Gastrocnemius medialis (tissue), 4 donors: ENCODE measurements around the gene SLC35D2.

ENCODE experiments used
- POLR2A ChIP-seq, 2 donors: fragments of 450-650 bp; IDR thresholded peaks; one replicate each; pipeline ENCODE4 v1.6.1; 2017; ENCODE audit warnings: antibody characterized with exemption in 2 of 2, mild to moderate bottlenecking in 2 of 2, moderate library complexity in 2 of 2
- TF ChIP-seq, protein P1 (sequence below), 5 experiments: fragments of 450-650 bp in 3 of 5; fragments of 200-600 bp in 2 of 5; sonication (generic) in 2 of 5; IDR thresholded peaks in 4 of 5; conservative IDR thresholded peaks in 1 of 5; 1 replicate in 4 of 5; 2 replicates in 1 of 5; pipeline ENCODE4 v1.5.1; 2016 to 2019; ENCODE audit warnings: antibody characterized with exemption in 5 of 5, mild to moderate bottlenecking in 3 of 5, moderate library complexity in 3 of 5

DNA sequence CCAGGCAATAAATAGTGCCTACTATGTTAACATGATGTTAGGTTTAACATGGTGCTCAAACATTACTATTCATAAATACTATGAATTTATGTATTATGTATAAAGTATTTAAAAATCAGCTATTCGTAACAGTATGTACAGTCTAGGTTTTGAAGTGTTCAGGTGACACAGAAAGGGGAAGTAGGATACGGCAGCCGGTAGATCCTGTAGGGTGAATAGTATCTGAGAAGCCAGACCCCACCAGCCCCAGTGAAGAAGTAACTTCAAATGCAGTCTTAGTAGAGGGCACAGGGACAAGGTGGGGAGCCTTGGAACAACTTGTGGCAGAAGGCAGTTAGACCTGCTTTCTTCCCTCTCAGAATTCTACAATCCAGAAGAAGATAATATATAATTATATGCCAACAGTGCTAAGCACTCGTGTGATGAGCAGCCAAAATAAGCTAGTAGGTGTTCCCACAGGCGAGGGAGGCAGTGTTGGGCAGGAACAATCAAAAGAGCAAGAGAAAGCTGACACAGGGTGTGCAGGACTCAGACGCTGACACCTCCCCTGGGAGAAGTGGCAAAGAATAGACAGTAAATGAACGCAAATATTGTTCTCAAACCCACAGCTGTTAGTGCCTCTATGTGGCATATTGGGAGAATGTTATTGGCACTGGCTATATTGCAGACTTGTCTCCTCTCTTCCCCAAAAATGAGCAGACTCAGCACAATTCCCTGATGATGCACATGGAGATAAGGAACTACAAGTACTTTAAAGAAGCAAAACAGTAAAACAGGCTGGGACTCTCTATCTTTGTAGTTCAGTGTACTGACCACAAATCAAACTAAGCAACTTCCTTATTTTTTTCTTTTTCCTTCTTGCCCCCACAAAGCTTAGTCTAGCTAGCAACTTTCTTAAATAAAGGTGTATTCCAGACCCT is 30.1 kb upstream of the SLC35D2 start:
- TF ChIP-seq, protein P1, sequence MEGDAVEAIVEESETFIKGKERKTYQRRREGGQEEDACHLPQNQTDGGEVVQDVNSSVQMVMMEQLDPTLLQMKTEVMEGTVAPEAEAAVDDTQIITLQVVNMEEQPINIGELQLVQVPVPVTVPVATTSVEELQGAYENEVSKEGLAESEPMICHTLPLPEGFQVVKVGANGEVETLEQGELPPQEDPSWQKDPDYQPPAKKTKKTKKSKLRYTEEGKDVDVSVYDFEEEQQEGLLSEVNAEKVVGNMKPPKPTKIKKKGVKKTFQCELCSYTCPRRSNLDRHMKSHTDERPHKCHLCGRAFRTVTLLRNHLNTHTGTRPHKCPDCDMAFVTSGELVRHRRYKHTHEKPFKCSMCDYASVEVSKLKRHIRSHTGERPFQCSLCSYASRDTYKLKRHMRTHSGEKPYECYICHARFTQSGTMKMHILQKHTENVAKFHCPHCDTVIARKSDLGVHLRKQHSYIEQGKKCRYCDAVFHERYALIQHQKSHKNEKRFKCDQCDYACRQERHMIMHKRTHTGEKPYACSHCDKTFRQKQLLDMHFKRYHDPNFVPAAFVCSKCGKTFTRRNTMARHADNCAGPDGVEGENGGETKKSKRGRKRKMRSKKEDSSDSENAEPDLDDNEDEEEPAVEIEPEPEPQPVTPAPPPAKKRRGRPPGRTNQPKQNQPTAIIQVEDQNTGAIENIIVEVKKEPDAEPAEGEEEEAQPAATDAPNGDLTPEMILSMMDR (IDR thresholded peaks at IDR 0.05 in 4 of 5, conservative IDR thresholded peaks at IDR 0.05 in 1 of 5) = no peak
- TF ChIP-seq POLR2A (IDR thresholded peaks at IDR 0.05) = no peak
